B cell (primary cell): Measurements from ENCODE around the gene CIAO2B. TPM values are rescaled to one million over a fixed set of nuclear protein-coding genes. Genes with fewer than 3 reads are reported as not detected.

Source experiments
- ATAC-seq: fragments of 200-7000 bp; cut with Tn5 transposase; one replicate; pipeline ENCODE4 v1.10.0; 2021; ENCODE audit warnings: low read depth, mild to moderate bottlenecking, moderate number of reproducible peaks, moderate library complexity
- CTCF ChIA-PET: fragments of 350-600 bp; sonication (Branson Sonifier 250); formaldehyde crosslinking; loops from one replicate; lab custom pipeline; 2021; ENCODE audit warnings: antibody characterized with exemption, inconsistent platforms; lab: Charles Lee
- POLR2A ChIA-PET: fragments of 350-600 bp; sonication (Branson Sonifier 250); formaldehyde crosslinking; loops from one replicate; lab custom pipeline; 2021; ENCODE audit warnings: antibody characterized with exemption; lab: Charles Lee
- DNase-seq: peaks from one replicate; pipeline ENCODE4 v3.0.0; 2013
- H2AFZ ChIP-seq: 2 replicates; pipeline ENCODE4 v1.6.1; 2012; ENCODE audit warnings: mild to moderate bottlenecking, low read depth, low read length; ENCODE audit not compliant: insufficient read depth, poor library complexity, severe bottlenecking
- H3K27ac ChIP-seq, 2 donors: 1 replicate in 1 of 2; 2 replicates in 1 of 2; pipeline ENCODE4 v1.5.1; 2012 to 2013; ENCODE audit warnings: low read length in 2 of 2, mild to moderate bottlenecking in 2 of 2, moderate library complexity in 1 of 2
- H3K27me3 ChIP-seq, 4 experiments: fragments of 200-600 bp in 1 of 4; sonication (generic) in 1 of 4; replicated peaks in 1 of 4; 1 replicate in 2 of 4; 2 replicates in 2 of 4; pipeline versions ENCODE4 v1.6.1 to v1.7.0; 2013 to 2016; ENCODE audit warnings: low read length in 3 of 4, mild to moderate bottlenecking in 2 of 4, mixed read lengths in 1 of 4, moderate library complexity in 1 of 4; ENCODE audit not compliant: insufficient read depth in 4 of 4, control insufficient read depth in 3 of 4; ENCODE audit errors: control extremely low read depth in 1 of 4
- H3K36me3 ChIP-seq, 2 experiments: replicated peaks in 1 of 2; 1 replicate in 1 of 2; 2 replicates in 1 of 2; pipeline versions ENCODE4 v1.6.1 to v1.7.1; 2013; ENCODE audit warnings: low read length in 1 of 2; ENCODE audit not compliant: insufficient read depth in 2 of 2, control insufficient read depth in 1 of 2; ENCODE audit errors: control extremely low read depth in 1 of 2, extremely low read depth in 1 of 2
- H3K4me1 ChIP-seq, 2 donors: fragments of 200-600 bp in 1 of 2; sonication (generic) in 1 of 2; 1 replicate in 1 of 2; 2 replicates in 1 of 2; pipeline versions ENCODE4 v1.5.1 to v1.6.1; 2013 to 2017; ENCODE audit warnings: low read length in 2 of 2; ENCODE audit not compliant: control insufficient read depth in 2 of 2, insufficient read depth in 2 of 2
- H3K4me2 ChIP-seq: replicated peaks from 2 replicates; pipeline ENCODE3; 2012; ENCODE audit warnings: mild to moderate bottlenecking, low read depth, low read length; ENCODE audit not compliant: poor library complexity, severe bottlenecking
- H3K4me3 ChIP-seq, 5 experiments: fragments of 200-600 bp in 1 of 5; sonication (generic) in 1 of 5; 1 replicate in 3 of 5; 2 replicates in 2 of 5; pipeline versions ENCODE4 v1.5.1 to v1.7.0; 2011 to 2016; ENCODE audit warnings: low read length in 4 of 5, mild to moderate bottlenecking in 4 of 5, low read depth in 2 of 5, control low read depth in 1 of 5, moderate library complexity in 1 of 5; ENCODE audit not compliant: insufficient read depth in 1 of 5; ENCODE audit errors: control extremely low read depth in 1 of 5, extremely low read depth in 1 of 5
- H3K79me2 ChIP-seq: fragments of 200-600 bp; sonication (generic); one replicate; pipeline ENCODE4 v1.6.0; 2016; ENCODE audit warnings: low read length; ENCODE audit not compliant: control insufficient read depth, insufficient read depth
- H3K9ac ChIP-seq: fragments of 200-600 bp; sonication (generic); 2 replicates; pipeline ENCODE4 v1.6.1; 2017; ENCODE audit warnings: mild to moderate bottlenecking, low read length, moderate library complexity
- H3K9me3 ChIP-seq, 3 donors: one replicate each; pipeline versions ENCODE4 v1.6.1 to v1.7.1; 2013; ENCODE audit warnings: low read length in 2 of 3; ENCODE audit not compliant: control insufficient read depth in 2 of 3, insufficient read depth in 1 of 3; ENCODE audit errors: control extremely low read depth in 1 of 3
- H4K20me1 ChIP-seq: 2 replicates; pipeline ENCODE4 v1.6.0; 2012; ENCODE audit warnings: mild to moderate bottlenecking, low read length; ENCODE audit not compliant: insufficient read depth, control insufficient read depth, poor library complexity, severe bottlenecking
- H3K27ac Mint-ChIP-seq: one replicate; pipeline ENCODE4 v1.8.0; 2021; ENCODE audit warnings: mixed read lengths
- H3K27me3 Mint-ChIP-seq: one replicate; pipeline ENCODE4 v1.8.0; 2021; ENCODE audit warnings: mixed read lengths
- H3K4me1 Mint-ChIP-seq: one replicate; pipeline ENCODE4 v1.8.0; 2021; ENCODE audit warnings: mixed read lengths
- H3K4me3 Mint-ChIP-seq: one replicate; pipeline ENCODE4 v1.8.0; 2021; ENCODE audit warnings: mixed read lengths
- H3K9me3 Mint-ChIP-seq: one replicate; pipeline ENCODE4 v1.8.0; 2022; ENCODE audit warnings: mixed read lengths; ENCODE audit not compliant: insufficient read depth
- CTCF ChIP-seq: fragments of 200-600 bp; IDR thresholded peaks from one replicate; pipeline ENCODE4 v1.8.0; 2022; ENCODE audit warnings: antibody characterized with exemption, mild to moderate bottlenecking
- EZH2 ChIP-seq: IDR thresholded peaks from 2 replicates; pipeline ENCODE4 v1.6.1; 2012; ENCODE audit warnings: borderline replicate concordance, low read depth, mild to moderate bottlenecking, moderate library complexity, low read length; ENCODE audit not compliant: insufficient read depth, poor library complexity, severe bottlenecking
- WGBS: methylation state at CpG from one replicate; pipeline ENCODE4 v1.1.5; 2013; ENCODE audit warnings: missing lambda C conversion rate; ENCODE audit not compliant: insufficient coverage; 5-methylcytosine and 5-hydroxymethylcytosine counted together
- intact Hi-C: fragments of 100-400 bp; cut with micrococcal nuclease; formaldehyde crosslinking; loops from one replicate; pipeline ENCODE4 v1.10.0; 2022
- polyA plus RNA-seq: library from polyadenylated mRNA; depleted of rRNA; stranded (reverse); fragments of >200 nt; gene quantifications from 2 replicates; pipeline ENCODE4 v1.2.3, GENCODE V29; 2012
- total RNA-seq, 2 donors: library from RNA; stranded (reverse); fragments of 120-200 nt in 1 of 2; gene quantifications; 1 replicate in 1 of 2; 2 replicates in 1 of 2; pipeline versions ENCODE4 v1.2.3 to v1.2.4, GENCODE V29; 2013 to 2022

CIAO2B gene
- total and polyA plus RNA-seq, 2 donors (not counting 1 experiment from before 2014, with no cell fraction given) = 60.6 to 159 TPM

GRCh38 chr16:66882702-66883101, 51.5 kb downstream of the CIAO2B start:
- no peak overlapping the region for H3K4me2 ChIP-seq
- 100% methylated on average over 1 of the region's 3 CpGs for WGBS

More at GRCh38 chr16:66882702-66883101, 51.5 kb downstream of the CIAO2B start:
- no peak for TF ChIP-seq CTCF
- no peak for TF ChIP-seq EZH2
- peaks cover 4 to 16% of the 10 kb centered on the region in 2 donors for H3K4me1 ChIP-seq
- H3K9me3 Mint-ChIP-seq = no peaks in the 10 kb centered on the region
- no peak for DNase-seq
- no peak for ATAC-seq
- H3K79me2 ChIP-seq = peaks cover 12% of the 10 kb centered on the region
- no peaks in the 10 kb centered on the region for H3K9me3 ChIP-seq
- intact Hi-C loops = loop anchor here (5.0 kb wide), 1 partner anchor 50 kb away; the partner anchor contains the start of gene CIAO2B
- no peak overlapping the region for H3K4me3 ChIP-seq
- no peak overlapping the region for H3K9ac ChIP-seq
- H3K4me1 Mint-ChIP-seq = peaks cover 17% of the 10 kb centered on the region
- ChIA-PET POLR2A (no interaction called here), CTCF (interaction anchor here (1.5 to 3.1 kb wide), 3 partner anchors 10 to 52 kb away, joined by 10 to 28 read pairs (median 15); partner anchors contain the start of gene NAE1)
- H4K20me1 ChIP-seq = no peaks in the 10 kb centered on the region
- no peaks in the 10 kb centered on the region for H3K27me3 Mint-ChIP-seq
- H3K27me3 ChIP-seq = no peaks in the 10 kb centered on the region
- no peak overlapping the region for H3K27ac ChIP-seq
- no peak overlapping the region for H2AFZ ChIP-seq
- H3K36me3 ChIP-seq = peaks cover 0 to 21% of the 10 kb centered on the region in 2 experiments
- no peak overlapping the region for H3K27ac Mint-ChIP-seq
- H3K4me3 Mint-ChIP-seq = no peak overlapping the region

Other genes starting within 250 kb of the CIAO2B start
- 0.59 and 0.68 TPM in 2 replicates for gene CMTM4, start 237.7 kb downstream of the CIAO2B start, total RNA-seq
- gene CMTM4, start 237.7 kb downstream of the CIAO2B start, polyA plus RNA-seq = 0.06 and 0.37 TPM in 2 replicates
- 109 and 111 TPM in 2 replicates for gene DYNC1LI2, start 182.8 kb downstream of the CIAO2B start, total RNA-seq
- 33.9 and 78.3 TPM in 2 replicates for gene DYNC1LI2, start 182.8 kb downstream of the CIAO2B start, polyA plus RNA-seq
- gene TERB1, start 132.8 kb downstream of the CIAO2B start, total RNA-seq = 0.71 TPM in 1 of 2 replicates, not detected in the other
- not detected in 2 replicates for gene TERB1, start 132.8 kb downstream of the CIAO2B start, polyA plus RNA-seq
- gene NAE1, start 103.4 kb downstream of the CIAO2B start, total RNA-seq = 57.6 and 62.5 TPM in 2 replicates
- 19.3 and 28.5 TPM in 2 replicates for gene NAE1, start 103.4 kb downstream of the CIAO2B start, polyA plus RNA-seq
- gene CA7, start 90.0 kb downstream of the CIAO2B start, total RNA-seq = not detected in 2 replicates
- not detected in 2 replicates for gene CA7, start 90.0 kb downstream of the CIAO2B start, polyA plus RNA-seq
- 15.0 and 18.7 TPM in 2 replicates for gene PDP2, start 53.9 kb downstream of the CIAO2B start, total RNA-seq
- gene PDP2, start 53.9 kb downstream of the CIAO2B start, polyA plus RNA-seq = 1.9 and 2.7 TPM in 2 replicates
- not detected in 2 replicates for gene CDH16, start 15.5 kb downstream of the CIAO2B start, total RNA-seq
- not detected in 2 replicates for gene CDH16, start 15.5 kb downstream of the CIAO2B start, polyA plus RNA-seq
- 0.64 and 0.80 TPM in 2 replicates for gene RRAD, start 8.9 kb downstream of the CIAO2B start, total RNA-seq
- gene RRAD, start 8.9 kb downstream of the CIAO2B start, polyA plus RNA-seq = 1.9 and 4.1 TPM in 2 replicates
- 39.4 and 47.8 TPM in 2 replicates for gene CES2, start 1.1 kb upstream of the CIAO2B start, total RNA-seq
- gene CES2, start 1.1 kb upstream of the CIAO2B start, polyA plus RNA-seq = 23.5 and 24.4 TPM in 2 replicates
- 0.32 and 0.42 TPM in 2 replicates for gene CES3, start 26.9 kb upstream of the CIAO2B start, total RNA-seq
- gene CES3, start 26.9 kb upstream of the CIAO2B start, polyA plus RNA-seq = 0.25 and 1.1 TPM in 2 replicates
- 8.4 and 10.4 TPM in 2 replicates for gene CES4A, start 54.2 kb upstream of the CIAO2B start, total RNA-seq
- gene CES4A, start 54.2 kb upstream of the CIAO2B start, polyA plus RNA-seq = 17.3 and 18.9 TPM in 2 replicates
- 89.0 and 101 TPM in 2 replicates for gene CBFB, start 94.7 kb upstream of the CIAO2B start, total RNA-seq
- 19.5 and 43.2 TPM in 2 replicates for gene CBFB, start 94.7 kb upstream of the CIAO2B start, polyA plus RNA-seq
- 20.7 and 23.0 TPM in 2 replicates for gene PHAF1, start 175.5 kb upstream of the CIAO2B start, total RNA-seq
- gene PHAF1, start 175.5 kb upstream of the CIAO2B start, polyA plus RNA-seq = 18.5 and 18.8 TPM in 2 replicates
- gene B3GNT9, start 216.6 kb upstream of the CIAO2B start, total RNA-seq = 1.2 and 1.6 TPM in 2 replicates
- 2.4 and 2.5 TPM in 2 replicates for gene B3GNT9, start 216.6 kb upstream of the CIAO2B start, polyA plus RNA-seq
- 51.9 and 52.4 TPM in 2 replicates for gene TRADD, start 225.5 kb upstream of the CIAO2B start, total RNA-seq
- gene TRADD, start 225.5 kb upstream of the CIAO2B start, polyA plus RNA-seq = 66.9 and 73.5 TPM in 2 replicates
- gene FBXL8, start 225.6 kb upstream of the CIAO2B start, total RNA-seq = 5.1 and 5.8 TPM in 2 replicates
- gene FBXL8, start 225.6 kb upstream of the CIAO2B start, polyA plus RNA-seq = 16.1 and 20.5 TPM in 2 replicates
- 7.4 and 11.9 TPM in 2 replicates for gene HSF4, start 230.3 kb upstream of the CIAO2B start, total RNA-seq
- 12.2 and 29.3 TPM in 2 replicates for gene HSF4, start 230.3 kb upstream of the CIAO2B start, polyA plus RNA-seq
- gene NOL3, start 236.1 kb upstream of the CIAO2B start, total RNA-seq = 0.66 and 0.96 TPM in 2 replicates
- 0.60 and 2.3 TPM in 2 replicates for gene NOL3, start 236.1 kb upstream of the CIAO2B start, polyA plus RNA-seq
- 6.2 and 12.4 TPM in 2 replicates for gene MATCAP1, start 249.6 kb upstream of the CIAO2B start, total RNA-seq
- gene MATCAP1, start 249.6 kb upstream of the CIAO2B start, polyA plus RNA-seq = 8.9 and 9.1 TPM in 2 replicates